HCT116 (cell line): ENCODE results near the gene ZDBF2. TPM values are rescaled to one million over a fixed set of nuclear protein-coding genes. Genes with fewer than 3 reads are reported as not detected.
A peak's percentile ranks its signal among the peaks of the same experiment; 100 is the strongest.
"Not testable (repeated sequence)": the region's sequence is repeated elsewhere in the genome, so short reads cannot be mapped to it uniquely, and the experiment has no call there.

Experiments used
- ATAC-seq: fragments of 200-7000 bp; cut with Tn5 transposase; 2 replicates; pipeline ENCODE4 v1.9.1; 2020; ENCODE audit warnings: mild to moderate bottlenecking, moderate library complexity
- BruUV-seq: library from RNA; stranded (reverse); fragments of 400-500 nt; replicated peaks from 2 replicates; lab custom pipeline; 2021; lab: Mats Ljungman, UMichigan
- CTCF ChIA-PET: fragments of 300-600 bp; sonication (Branson Sonifier 250); formaldehyde crosslinking; loops from one replicate; lab custom pipeline; 2021; ENCODE audit warnings: antibody characterized with exemption; lab: Charles Lee
- POLR2A ChIA-PET: fragments of 300-600, 350-600 bp; sonication (Branson Sonifier 250); formaldehyde crosslinking; loops from one replicate; lab custom pipeline; 2021; ENCODE audit warnings: antibody characterized with exemption; lab: Charles Lee
- RAD21 ChIA-PET, 2 experiments: fragments of 300-600 bp; sonication (Branson Sonifier 250); formaldehyde crosslinking; loops; one replicate each; lab custom pipeline; 2023; ENCODE audit warnings: low total read pairs in 2 of 2; ENCODE audit not compliant: uncharacterized antibody in 2 of 2, unreplicated experiment in 2 of 2, low non-redundant PET in 1 of 2; lab: Charles Lee
- DNase-seq: peaks from one replicate; pipeline ENCODE4 v3.0.0-alpha.2; 2010; ENCODE audit warnings: low read depth, low spot score
- H2AFZ ChIP-seq: fragments of 200-600 bp; shearing (Covaris generic), sonication (generic); 2 replicates; pipeline ENCODE4 v1.6.1; 2017; ENCODE audit warnings: low read depth, mixed run types, mixed read lengths, antibody characterized with exemption, low read length; ENCODE audit not compliant: poor library complexity, severe bottlenecking
- H3K27ac ChIP-seq: 2 replicates; pipeline ENCODE4 v1.5.1; 2012; ENCODE audit warnings: low read depth, low read length
- H3K27me3 ChIP-seq: fragments of 200-600 bp; sonication (generic); 2 replicates; pipeline ENCODE4 v1.6.1; 2016; ENCODE audit warnings: mixed run types, low read length, mixed read lengths; ENCODE audit not compliant: insufficient read depth
- H3K36me3 ChIP-seq, 2 experiments: fragments of 200-500 bp in 1 of 2; fragments of 200-600 bp in 1 of 2; sonication (Bioruptor generic) in 1 of 2; sonication (generic) in 1 of 2; 2 replicates each; pipeline versions ENCODE4 v1.5.1 to v1.6.1; 2014 to 2016; ENCODE audit warnings: low read length in 2 of 2, inconsistent platforms in 1 of 2, mixed read lengths in 1 of 2, mixed run types in 1 of 2; ENCODE audit not compliant: insufficient read depth in 2 of 2, control insufficient read depth in 1 of 2
- H3K4me1 ChIP-seq, 2 experiments: fragments of 200-600 bp in 1 of 2; sonication (generic) in 1 of 2; 2 replicates each; pipeline versions ENCODE4 v1.5.1 to v1.6.1; 2012 to 2017; ENCODE audit warnings: low read length in 2 of 2, inconsistent platforms in 1 of 2, mild to moderate bottlenecking in 1 of 2, mixed read lengths in 1 of 2, mixed run types in 1 of 2, moderate library complexity in 1 of 2; ENCODE audit not compliant: insufficient read depth in 2 of 2, control insufficient read depth in 1 of 2
- H3K4me2 ChIP-seq: fragments of 200-600 bp; sonication (generic); 2 replicates; pipeline ENCODE4 v1.6.1; 2017; ENCODE audit warnings: mixed run types, low read length, mixed read lengths
- H3K4me3 ChIP-seq, 2 experiments: fragments of 200-600 bp in 1 of 2; sonication (generic) in 1 of 2; replicated peaks in 1 of 2; 2 replicates each; pipeline ENCODE4 v1.5.1; 2011 to 2016; ENCODE audit warnings: low read length in 2 of 2, control low read depth in 1 of 2, low read depth in 1 of 2, mild to moderate bottlenecking in 1 of 2, mixed read lengths in 1 of 2, mixed run types in 1 of 2
- H3K79me2 ChIP-seq: fragments of 200-600 bp; sonication (generic); 2 replicates; pipeline ENCODE4 v1.6.1; 2017; ENCODE audit warnings: mild to moderate bottlenecking, mixed run types, low read length, moderate library complexity, mixed read lengths; ENCODE audit not compliant: insufficient read depth
- H3K9ac ChIP-seq: fragments of 200-600 bp; sonication (generic); 2 replicates; pipeline ENCODE4 v1.6.1; 2016; ENCODE audit warnings: low read length, mixed read lengths
- H3K9me2 ChIP-seq: fragments of 200-600 bp; sonication (generic), shearing (Covaris generic); 2 replicates; pipeline ENCODE4 v1.6.1; 2017; ENCODE audit warnings: mixed run types, mild to moderate bottlenecking, moderate library complexity; ENCODE audit not compliant: insufficient read depth
- H3K9me3 ChIP-seq, 2 experiments: fragments of 200-500 bp in 1 of 2; fragments of 200-600 bp in 1 of 2; sonication (Bioruptor generic) in 1 of 2; sonication (generic) in 1 of 2; 2 replicates each; pipeline ENCODE4 v1.6.1; 2014 to 2017; ENCODE audit warnings: low read length in 2 of 2, mixed read lengths in 2 of 2, inconsistent platforms in 1 of 2, low read depth in 1 of 2, mild to moderate bottlenecking in 1 of 2, mixed run types in 1 of 2, moderate library complexity in 1 of 2; ENCODE audit not compliant: control insufficient read depth in 1 of 2, insufficient read depth in 1 of 2
- H4K20me1 ChIP-seq: fragments of 200-600 bp; sonication (generic), shearing (Covaris generic); 2 replicates; pipeline ENCODE4 v1.6.1; 2017; ENCODE audit warnings: mixed run types, mild to moderate bottlenecking, moderate library complexity; ENCODE audit not compliant: insufficient read depth
- FOSL1 ChIP-seq: IDR thresholded peaks from 2 replicates; pipeline ENCODE4 v1.6.1; 2012; ENCODE audit warnings: low read depth
- POLR2AphosphoS5 ChIP-seq: IDR thresholded peaks from 2 replicates; pipeline ENCODE4 v1.6.1; 2011; ENCODE audit warnings: mild to moderate bottlenecking, low read depth, low read length, moderate library complexity
- intact Hi-C: fragments of 100-400 bp; cut with micrococcal nuclease; formaldehyde crosslinking; loops from 2 replicates; pipeline ENCODE4 v1.10.0; 2022
- total RNA-seq: library from RNA; stranded (reverse); gene quantifications from one replicate; pipeline ENCODE4 v1.2.1, GENCODE V29; 2021; ENCODE audit not compliant: unreplicated experiment

Gene ZDBF2
- total RNA-seq, 1 experiment from 2014 or later, result 9.2 TPM

GRCh38 chr2:206289391-206289790 lies 14.9 kb downstream of the ZDBF2 start:
- intact Hi-C loops, result no loop called here

GRCh38 chr2:206296128-206296527 lies 21.7 kb downstream of the ZDBF2 start:
- Histone ChIP-seq H4K20me1 (no peaks in the 10 kb centered on the region), H3K27me3 (no peaks in the 10 kb centered on the region), H3K9me2 (no peaks in the 10 kb centered on the region), H3K9me3 (no peaks in the 10 kb centered on the region), H3K27ac (no peak overlapping the region), H3K4me3 (no peak overlapping the region), H3K79me2 (no peaks in the 10 kb centered on the region), H2AFZ (no peak overlapping the region), H3K36me3 (no peaks in the 10 kb centered on the region), H3K9ac (no peak overlapping the region), H3K4me1 (no peaks in the 10 kb centered on the region), H3K4me2 (no peak overlapping the region)
- no peak for DNase-seq
- no peak for ATAC-seq
- intact Hi-C loops, result no loop called here
- TF ChIP-seq FOSL1, result 0 out of 2 replicates have a peak, but pooled peaks have one; percentile 8
- no peak for TF ChIP-seq POLR2AphosphoS5
- ChIA-PET RAD21 (no interaction called here), POLR2A (no interaction called here), CTCF (no interaction called here)
- BruUV-seq, result no TSS peak

More at GRCh38 chr2:206289391-206289790, 14.9 kb downstream of the ZDBF2 start:
- Histone ChIP-seq H3K9ac (no peak overlapping the region), H3K4me1 (no peaks in the 10 kb centered on the region), H4K20me1 (no peaks in the 10 kb centered on the region), H2AFZ (no peak overlapping the region), H3K4me3 (no peak overlapping the region), H3K27ac (no peak overlapping the region), H3K36me3 (no peaks in the 10 kb centered on the region), H3K4me2 (no peak overlapping the region), H3K79me2 (no peaks in the 10 kb centered on the region), H3K27me3 (no peaks in the 10 kb centered on the region), H3K9me2 (no peaks in the 10 kb centered on the region), H3K9me3 (no peaks in the 10 kb centered on the region)
- ChIA-PET CTCF (no interaction called here), RAD21 (no interaction called here), POLR2A (no interaction called here)
- no TSS peak for BruUV-seq
- ATAC-seq (no peak), DNase-seq (no peak)
- no peak for TF ChIP-seq FOSL1

- CTCF ChIA-PET, H3K79me2 ChIP-seq, intact Hi-C loops, POLR2A ChIA-PET, H3K27me3 ChIP-seq, ATAC-seq, H3K9me2 ChIP-seq, DNase-seq, H3K4me2 ChIP-seq, H3K4me3 ChIP-seq, H3K9ac ChIP-seq, H3K9me3 ChIP-seq, RAD21 ChIA-PET, H3K4me1 ChIP-seq, BruUV-seq, H4K20me1 ChIP-seq, H3K27ac ChIP-seq, H2AFZ ChIP-seq, H3K36me3 ChIP-seq: not testable (repeated sequence)
Observed at GRCh38 chr2:206299608-206300007, 25.1 kb downstream of the ZDBF2 start.
